CD14-positive monocyte (primary cell): Measurements from ENCODE around the gene CUX1. TPM values are rescaled to one million over a fixed set of nuclear protein-coding genes. Genes with fewer than 3 reads are reported as not detected.

ENCODE experiments used
- DNase-seq, 3 donors: peaks; one replicate each; pipeline ENCODE4 v3.0.0-alpha.2; 2011 to 2022
- H2AFZ ChIP-seq: 2 replicates; pipeline ENCODE4 v1.6.0; 2012; ENCODE audit warnings: mild to moderate bottlenecking, low read depth, low read length, inconsistent platforms; ENCODE audit not compliant: insufficient read depth, poor library complexity, severe bottlenecking
- H3K27ac ChIP-seq, 2 donors: 1 replicate in 1 of 2; 2 replicates in 1 of 2; pipeline ENCODE4 v1.5.1; 2012 to 2013; ENCODE audit warnings: low read length in 2 of 2, control low read depth in 1 of 2, inconsistent platforms in 1 of 2, low read depth in 1 of 2, mild to moderate bottlenecking in 1 of 2
- H3K27me3 ChIP-seq, 2 donors: one replicate each; pipeline versions ENCODE4 v1.6.0 to v1.6.1; 2011 to 2013; ENCODE audit warnings: low read length in 2 of 2; ENCODE audit not compliant: control insufficient read depth in 2 of 2, insufficient read depth in 2 of 2
- H3K36me3 ChIP-seq, 2 donors: replicated peaks in 1 of 2; 1 replicate in 1 of 2; 2 replicates in 1 of 2; pipeline versions ENCODE4 v1.5.1 to v1.6.1; 2012 to 2013; ENCODE audit warnings: low read length in 2 of 2, control low read depth in 1 of 2, inconsistent platforms in 1 of 2, mild to moderate bottlenecking in 1 of 2; ENCODE audit not compliant: insufficient read depth in 2 of 2, control insufficient read depth in 1 of 2
- H3K4me1 ChIP-seq, 2 donors: 1 replicate in 1 of 2; 2 replicates in 1 of 2; pipeline versions ENCODE4 v1.5.1 to v1.6.1; 2012 to 2013; ENCODE audit warnings: low read length in 2 of 2, control low read depth in 1 of 2, inconsistent platforms in 1 of 2, mild to moderate bottlenecking in 1 of 2, moderate library complexity in 1 of 2; ENCODE audit not compliant: insufficient read depth in 2 of 2, control insufficient read depth in 1 of 2
- H3K4me2 ChIP-seq: replicated peaks from 2 replicates; pipeline ENCODE3; 2012; ENCODE audit warnings: low read length, moderate library complexity, mild to moderate bottlenecking; ENCODE audit not compliant: poor library complexity, severe bottlenecking; ENCODE audit errors: extremely low read depth
- H3K4me3 ChIP-seq, 3 experiments: fragments of 200-600 bp in 1 of 3; sonication (generic) in 1 of 3; replicated peaks in 1 of 3; 1 replicate in 2 of 3; 2 replicates in 1 of 3; pipeline ENCODE4 v1.5.1; 2011 to 2013; ENCODE audit warnings: low read length in 3 of 3, mild to moderate bottlenecking in 3 of 3, control low read depth in 2 of 3, low read depth in 2 of 3, inconsistent platforms in 1 of 3, moderate library complexity in 1 of 3
- H3K79me2 ChIP-seq: 2 replicates; pipeline ENCODE4 v1.6.0; 2012; ENCODE audit warnings: mild to moderate bottlenecking, control low read depth, inconsistent platforms, low read length, moderate library complexity; ENCODE audit not compliant: insufficient read depth
- H3K9ac ChIP-seq: 2 replicates; pipeline ENCODE4 v1.6.0; 2017; ENCODE audit warnings: low read length, mild to moderate bottlenecking; ENCODE audit not compliant: insufficient read depth, poor library complexity, severe bottlenecking
- H3K9me3 ChIP-seq, 2 donors: replicated peaks in 1 of 2; 1 replicate in 1 of 2; 2 replicates in 1 of 2; pipeline versions ENCODE4 v1.5.1 to v1.6.1; 2012 to 2013; ENCODE audit warnings: low read length in 2 of 2, control low read depth in 1 of 2; ENCODE audit not compliant: control insufficient read depth in 1 of 2, insufficient read depth in 1 of 2
- H4K20me1 ChIP-seq: 2 replicates; pipeline ENCODE4 v1.6.0; 2012; ENCODE audit warnings: mild to moderate bottlenecking, low read length, control low read depth, moderate library complexity; ENCODE audit not compliant: insufficient read depth
- H3K27ac Mint-ChIP-seq, 7 donors: one replicate each; pipeline ENCODE4 v1.8.0; 2020; ENCODE audit warnings: mild to moderate bottlenecking in 7 of 7, mixed read lengths in 7 of 7, moderate library complexity in 6 of 7, inconsistent platforms in 2 of 7
- H3K27me3 Mint-ChIP-seq, 3 donors: one replicate each; pipeline ENCODE4 v1.8.0; 2021 to 2022; ENCODE audit warnings: low read depth in 3 of 3, mild to moderate bottlenecking in 3 of 3, mixed read lengths in 3 of 3, moderate library complexity in 3 of 3, inconsistent platforms in 1 of 3
- H3K36me3 Mint-ChIP-seq, 2 donors: one replicate each; pipeline ENCODE4 v1.8.0; 2020; ENCODE audit warnings: mixed read lengths in 2 of 2, inconsistent platforms in 1 of 2, mild to moderate bottlenecking in 1 of 2
- H3K4me1 Mint-ChIP-seq: one replicate; pipeline ENCODE4 v1.8.0; 2020; ENCODE audit warnings: mild to moderate bottlenecking, mixed read lengths
- H3K4me3 Mint-ChIP-seq, 2 donors: one replicate each; pipeline ENCODE4 v1.8.0; 2020; ENCODE audit warnings: mild to moderate bottlenecking in 2 of 2, mixed read lengths in 2 of 2, moderate library complexity in 1 of 2
- H3K9me3 Mint-ChIP-seq, 7 donors: one replicate each; pipeline ENCODE4 v1.8.0; 2020 to 2022; ENCODE audit warnings: mixed read lengths in 7 of 7, mild to moderate bottlenecking in 6 of 7, moderate library complexity in 6 of 7, inconsistent platforms in 2 of 7
- WGBS: methylation state at CpG from one replicate; pipeline ENCODE4 v1.1.5; 2013; ENCODE audit warnings: missing lambda C conversion rate; ENCODE audit not compliant: insufficient coverage; 5-methylcytosine and 5-hydroxymethylcytosine counted together
- intact Hi-C, 2 donors: fragments of 100-400 bp; cut with micrococcal nuclease; formaldehyde crosslinking; loops; one replicate each; pipeline versions ENCODE4 v1.15.0 to v1.15.1; 2023
- polyA plus RNA-seq, 3 donors: library from polyadenylated mRNA; depleted of rRNA in 1 of 3; unstranded in 2 of 3; stranded (reverse) in 1 of 3; fragments of 300-500 nt in 2 of 3; fragments of >200 nt in 1 of 3; fragmentation: Illumina TruSeq in 2 of 3; gene quantifications; 1 replicate in 2 of 3; 2 replicates in 1 of 3; pipeline ENCODE4 v1.2.3, GENCODE V29; 2012 to 2021
- TF ChIP-seq, protein P1 (sequence below): fragments of 200-600 bp; IDR thresholded peaks from one replicate; pipeline ENCODE4 v1.8.0; 2022; ENCODE audit warnings: antibody characterized with exemption, mild to moderate bottlenecking

The CUX1 gene
- polyA plus RNA-seq, 3 donors, result 17.6 to 38.0 (median 28.0) TPM

- no peak overlapping the region for H2AFZ ChIP-seq
- peak in 1 of 3 donors; percentile 30 for DNase-seq
- TF ChIP-seq, protein P1, sequence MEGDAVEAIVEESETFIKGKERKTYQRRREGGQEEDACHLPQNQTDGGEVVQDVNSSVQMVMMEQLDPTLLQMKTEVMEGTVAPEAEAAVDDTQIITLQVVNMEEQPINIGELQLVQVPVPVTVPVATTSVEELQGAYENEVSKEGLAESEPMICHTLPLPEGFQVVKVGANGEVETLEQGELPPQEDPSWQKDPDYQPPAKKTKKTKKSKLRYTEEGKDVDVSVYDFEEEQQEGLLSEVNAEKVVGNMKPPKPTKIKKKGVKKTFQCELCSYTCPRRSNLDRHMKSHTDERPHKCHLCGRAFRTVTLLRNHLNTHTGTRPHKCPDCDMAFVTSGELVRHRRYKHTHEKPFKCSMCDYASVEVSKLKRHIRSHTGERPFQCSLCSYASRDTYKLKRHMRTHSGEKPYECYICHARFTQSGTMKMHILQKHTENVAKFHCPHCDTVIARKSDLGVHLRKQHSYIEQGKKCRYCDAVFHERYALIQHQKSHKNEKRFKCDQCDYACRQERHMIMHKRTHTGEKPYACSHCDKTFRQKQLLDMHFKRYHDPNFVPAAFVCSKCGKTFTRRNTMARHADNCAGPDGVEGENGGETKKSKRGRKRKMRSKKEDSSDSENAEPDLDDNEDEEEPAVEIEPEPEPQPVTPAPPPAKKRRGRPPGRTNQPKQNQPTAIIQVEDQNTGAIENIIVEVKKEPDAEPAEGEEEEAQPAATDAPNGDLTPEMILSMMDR, result no peak
- no peaks in the 10 kb centered on the region for H3K9me3 ChIP-seq
- H3K27me3 ChIP-seq, result no peaks in the 10 kb centered on the region
- 10% methylated on average over 2 of the region's 14 CpGs for WGBS
- peak overlapping the region; percentile 6 for H3K9ac ChIP-seq
- Mint-ChIP-seq H3K4me1 (peaks cover 51% of the 10 kb centered on the region), H3K9me3 (peaks cover 0 to 2% (median 0%) of the 10 kb centered on the region in 7 donors), H3K36me3 (peaks cover 5 to 12% of the 10 kb centered on the region in 2 donors), H3K4me3 (no peak overlapping the region), H3K27ac (peak overlapping the region; percentile 76 to 98 (median 94)), H3K27me3 (peaks cover 0 to 2% (median 2%) of the 10 kb centered on the region in 3 donors)
- intact Hi-C loops, result no loop called here
- H3K36me3 ChIP-seq, result no peaks in the 10 kb centered on the region
- peaks cover 100% of the 10 kb centered on the region for H3K79me2 ChIP-seq
- H4K20me1 ChIP-seq, result peaks cover 100% of the 10 kb centered on the region
- H3K4me3 ChIP-seq, result no peak overlapping the region
- H3K4me1 ChIP-seq, result peaks cover 28 to 47% of the 10 kb centered on the region in 2 donors
- peak overlapping the region in 1 of 2 donors; percentile 89 for H3K27ac ChIP-seq
- H3K4me2 ChIP-seq, result no peak overlapping the region
Observed at GRCh38 chr7:101880282-101881054, 63.0 kb downstream of the CUX1 start.

GRCh38 chr7:101882005-101882421, 64.6 kb downstream of the CUX1 start:
- TF ChIP-seq, protein P1, result no peak
- Histone ChIP-seq H3K79me2 (peaks cover 100% of the 10 kb centered on the region), H2AFZ (no peak overlapping the region), H4K20me1 (peaks cover 100% of the 10 kb centered on the region), H3K27ac (peak overlapping the region; percentile 81 to 89), H3K9ac (peak overlapping the region; percentile 68), H3K4me1 (peaks cover 28 to 47% of the 10 kb centered on the region in 2 donors), H3K27me3 (no peaks in the 10 kb centered on the region), H3K4me2 (no peak overlapping the region), H3K36me3 (no peaks in the 10 kb centered on the region), H3K9me3 (no peaks in the 10 kb centered on the region), H3K4me3 (no peak overlapping the region)
- no peak overlapping the region for H3K4me3 Mint-ChIP-seq
- H3K4me1 Mint-ChIP-seq, result peaks cover 60% of the 10 kb centered on the region
- H3K27ac Mint-ChIP-seq, result peak overlapping the region; percentile 93 to 98 (median 97)
- H3K27me3 Mint-ChIP-seq, result peaks cover 0 to 2% (median 2%) of the 10 kb centered on the region in 3 donors
- H3K36me3 Mint-ChIP-seq, result peaks cover 2 to 14% of the 10 kb centered on the region in 2 donors
- intact Hi-C loops, result loop anchor here in 1 of 2 donors (2.0 kb wide), 2 partner anchors 25 to 65 kb away; partner anchors contain the start of gene CUX1
- no CpG with 5 or more reads among the region's 7 CpGs for WGBS
- DNase-seq, result peak; percentile 70 to 94 (median 85)
- peaks cover 0 to 2% (median 0%) of the 10 kb centered on the region in 7 donors for H3K9me3 Mint-ChIP-seq
